ENCODE data around the gene JMJD6.
A peak's percentile ranks its signal among the peaks of the same experiment; 100 is the strongest.

DNA sequence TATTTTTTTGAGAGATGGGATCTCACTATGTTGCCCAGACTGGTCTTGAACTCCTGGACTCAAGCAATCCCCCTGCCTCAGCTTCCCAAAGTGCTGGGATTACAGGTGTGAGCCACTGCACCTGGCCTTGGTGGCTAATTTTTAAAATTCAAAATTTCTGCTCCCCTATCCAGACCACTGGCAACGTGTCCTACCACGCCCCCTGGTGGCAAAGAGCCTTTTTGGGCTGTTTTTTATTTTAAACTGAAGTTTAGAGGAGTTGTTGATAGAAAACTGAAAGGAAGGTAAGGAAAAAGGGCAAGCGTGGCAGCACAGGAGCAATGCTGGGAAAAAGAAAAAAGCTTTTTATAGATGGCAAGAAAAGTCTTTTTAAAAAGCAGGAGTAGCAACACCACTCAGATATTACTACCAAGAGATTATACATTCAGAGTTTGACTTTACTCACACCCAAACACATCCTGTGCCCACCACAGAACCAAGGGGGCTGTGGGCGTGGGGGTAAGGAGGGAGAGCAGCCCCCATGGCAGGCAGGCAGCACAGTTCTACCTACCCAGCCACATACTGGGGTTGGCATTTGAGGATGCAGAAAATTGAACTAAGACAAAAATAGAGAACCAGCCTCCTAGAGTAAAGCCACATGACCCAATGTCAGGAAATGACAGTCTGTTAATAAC, 11.4 kb downstream of the JMJD6 start:
- TF ChIP-seq CTCF (IDR thresholded peaks at IDR 0.05): peak in 5 of 7 experiments; percentile 47 to 90 (median 75)
- TF ChIP-seq EP300 (IDR thresholded peaks at IDR 0.05): no peak
- no peak for TF ChIP-seq POLR2A (IDR thresholded peaks at IDR 0.05)
- TF ChIP-seq POLR2AphosphoS5 (IDR thresholded peaks at IDR 0.05): no peak
